GM18858 (cell line): ENCODE results near the gene PRXL2C.
"Not testable (repeated sequence)": the region's sequence is repeated elsewhere in the genome, so short reads cannot be mapped to it uniquely, and the experiment has no call there.

ENCODE experiments used
- ATAC-seq: cut with Tn5 transposase; IDR thresholded peaks from one replicate; pipeline ENCODE4 v1.9.1; 2021; ENCODE audit not compliant: unreplicated experiment

The PRXL2C gene

GRCh38 chr9:96655198-96655851 is at the start of gene PRXL2C:
TSS of gene PRXL2C (minus strand) at chr9:96655317. CDS start at chr9:96655281, 36 bp downstream.
- no peak for ATAC-seq

GRCh38 chr9:96700721-96701375 is 45.7 kb upstream of the PRXL2C start:
- not testable (repeated sequence) for ATAC-seq

GRCh38 chr9:96691326-96691725 is 36.2 kb upstream of the PRXL2C start:
- ATAC-seq, result no peak

- ATAC-seq, result no peak
These were observed 33.8 kb upstream of the PRXL2C start for GRCh38 chr9:96688745-96689464.

- no peak for ATAC-seq
These were observed 33.1 kb upstream of the PRXL2C start for GRCh38 chr9:96688187-96688586.

- ATAC-seq, result no peak
These were observed 31.7 kb upstream of the PRXL2C start for GRCh38 chr9:96686638-96687335.

- ATAC-seq, result no peak
These were observed 25.8 kb upstream of the PRXL2C start for GRCh38 chr9:96680812-96681499.

GRCh38 chr9:96674906-96675538 is 19.9 kb upstream of the PRXL2C start:
- ATAC-seq, result no peak

GRCh38 chr9:96673786-96674185 is 18.7 kb upstream of the PRXL2C start:
- not testable (repeated sequence) for ATAC-seq

- no peak for ATAC-seq
These were observed 13.9 kb upstream of the PRXL2C start for GRCh38 chr9:96668868-96669534.

GRCh38 chr9:96667363-96667728 is 12.2 kb upstream of the PRXL2C start:
- ATAC-seq, result no peak

- not testable (repeated sequence) for ATAC-seq
These were observed 11.7 kb upstream of the PRXL2C start for GRCh38 chr9:96666653-96667362.

GRCh38 chr9:96665789-96666188 is 10.7 kb upstream of the PRXL2C start:
- no peak for ATAC-seq

GRCh38 chr9:96663506-96664120 is 8.5 kb upstream of the PRXL2C start:
- ATAC-seq, result no peak

- ATAC-seq, result no peak
These were observed 6.6 kb upstream of the PRXL2C start for GRCh38 chr9:96661711-96662110.

GRCh38 chr9:96660692-96661248 is 5.7 kb upstream of the PRXL2C start:
- ATAC-seq, result no peak

- ATAC-seq, result no peak
These were observed 493 bp downstream of the PRXL2C start for GRCh38 chr9:96654450-96655197.

GRCh38 chr9:96651626-96652025 is 3.5 kb downstream of the PRXL2C start:
- no peak for ATAC-seq
